Bronchial epithelial cell (primary cell): ENCODE results near the gene ZDHHC11. TPM values are rescaled to one million over a fixed set of nuclear protein-coding genes. Genes with fewer than 3 reads are reported as not detected.
"Not testable (repeated sequence)": the region's sequence is repeated elsewhere in the genome, so short reads cannot be mapped to it uniquely, and the experiment has no call there.

Experiments used
- DNase-seq: peaks from one replicate; pipeline ENCODE4 v3.0.0-alpha.2; 2010; ENCODE audit warnings: low read depth
- FAIRE-seq: peaks from 2 replicates; lab custom pipeline; 2011; peaks lifted over from hg19 to GRCh38; lab: Jason Lieb, UNC
- H3K27me3 ChIP-seq: 2 replicates; pipeline ENCODE4 v1.5.1; 2011; ENCODE audit warnings: low read length; ENCODE audit not compliant: control insufficient read depth, insufficient read depth
- H3K36me3 ChIP-seq: 2 replicates; pipeline ENCODE4 v1.5.1; 2011; ENCODE audit warnings: low read length; ENCODE audit not compliant: control insufficient read depth, insufficient read depth
- H3K4me3 ChIP-seq: 2 replicates; pipeline ENCODE4 v1.5.1; 2011; ENCODE audit warnings: mild to moderate bottlenecking, low read depth, low read length, control low read depth
- CTCF ChIP-seq: IDR thresholded peaks from 2 replicates; pipeline ENCODE4 v1.5.1; 2011; ENCODE audit warnings: mild to moderate bottlenecking, moderate library complexity, low read length, control low read depth, inconsistent platforms; ENCODE audit not compliant: insufficient read depth, severe bottlenecking
- total RNA-seq: library from RNA; depleted of rRNA; stranded (reverse); fragments of >200 nt; gene quantifications from 2 replicates; pipeline ENCODE4 v1.2.1, GENCODE V29; 2014

ZDHHC11 gene
- total RNA-seq, 1 donor from 2014 or later = 0.53 TPM

- DNase-seq, H3K4me3 ChIP-seq, H3K27me3 ChIP-seq, FAIRE-seq, H3K36me3 ChIP-seq: not testable (repeated sequence)
Measured at GRCh38 chr5:769485-770145, 81.2 kb downstream of the ZDHHC11 start.

GRCh38 chr5:766666-767431, 83.9 kb downstream of the ZDHHC11 start:
- Histone ChIP-seq H3K36me3 (no peaks in the 10 kb centered on the region), H3K27me3 (no peaks in the 10 kb centered on the region), H3K4me3 (no peak overlapping the region)
- FAIRE-seq = no peak
- no peak for TF ChIP-seq CTCF
- no peak for DNase-seq

GRCh38 chr5:765948-766631, 84.7 kb downstream of the ZDHHC11 start:
- DNase-seq (no peak), FAIRE-seq (no peak)
- Histone ChIP-seq H3K27me3 (no peaks in the 10 kb centered on the region), H3K36me3 (no peaks in the 10 kb centered on the region), H3K4me3 (no peak overlapping the region)
- no peak for TF ChIP-seq CTCF

GRCh38 chr5:763998-764781, 86.6 kb downstream of the ZDHHC11 start:
- no peak for TF ChIP-seq CTCF
- H3K36me3 ChIP-seq = no peaks in the 10 kb centered on the region
- DNase-seq (no peak), FAIRE-seq (no peak)
- H3K4me3 ChIP-seq = no peak overlapping the region
- H3K27me3 ChIP-seq = no peaks in the 10 kb centered on the region

- FAIRE-seq (no peak), DNase-seq (no peak)
Measured at GRCh38 chr5:763397-763796, 87.4 kb downstream of the ZDHHC11 start.

GRCh38 chr5:762996-763395, 87.8 kb downstream of the ZDHHC11 start:
- not testable (repeated sequence) for H3K27me3 ChIP-seq, FAIRE-seq, DNase-seq, H3K4me3 ChIP-seq, H3K36me3 ChIP-seq

More at GRCh38 chr5:763397-763796, 87.4 kb downstream of the ZDHHC11 start:
- Histone ChIP-seq H3K4me3 (no peak overlapping the region), H3K27me3 (no peaks in the 10 kb centered on the region), H3K36me3 (no peaks in the 10 kb centered on the region)
- no peak for TF ChIP-seq CTCF
